NCI-H187 treated with DMSO at 0.1 percent for 48 hours (cell line): ENCODE results near the gene TDRD5.
"Not testable (repeated sequence)": the region's sequence is repeated elsewhere in the genome, so short reads cannot be mapped to it uniquely, and the experiment has no call there.

Experiments used
- DNase-seq: peaks from one replicate; lab custom pipeline; 2025; lab: John Stamatoyannopoulos, UW

The TDRD5 gene

GRCh38 chr1:179601093-179601492 lies 9.5 kb downstream of the TDRD5 start:
- DNase-seq = no peak

GRCh38 chr1:179612361-179612760 lies 20.7 kb downstream of the TDRD5 start:
- no peak for DNase-seq

- no peak for DNase-seq
Measured at GRCh38 chr1:179630719-179631118, 39.1 kb downstream of the TDRD5 start.

- no peak for DNase-seq
Measured at GRCh38 chr1:179632868-179633267, 41.2 kb downstream of the TDRD5 start.

- DNase-seq = no peak
Measured at GRCh38 chr1:179637211-179637860, 45.7 kb downstream of the TDRD5 start.

- no peak for DNase-seq
Measured at GRCh38 chr1:179661018-179661417, 69.4 kb downstream of the TDRD5 start.

GRCh38 chr1:179663810-179664209 lies 72.2 kb downstream of the TDRD5 start:
- no peak for DNase-seq

- no peak for DNase-seq
Measured at GRCh38 chr1:179677882-179678281, 86.2 kb downstream of the TDRD5 start.

GRCh38 chr1:179694530-179694929 lies 102.9 kb downstream of the TDRD5 start:
- DNase-seq = not testable (repeated sequence)

- DNase-seq = no peak
Measured at GRCh38 chr1:179702946-179703539, 111.4 kb downstream of the TDRD5 start.

- peak; percentile 57 for DNase-seq
Measured at GRCh38 chr1:179706339-179706941, 114.8 kb downstream of the TDRD5 start.

GRCh38 chr1:179707406-179707805 lies 115.8 kb downstream of the TDRD5 start:
- no peak for DNase-seq

GRCh38 chr1:179708434-179709195 lies 117.0 kb downstream of the TDRD5 start:
- no peak for DNase-seq

GRCh38 chr1:179709841-179710329 lies 118.3 kb downstream of the TDRD5 start:
- no peak for DNase-seq

GRCh38 chr1:179714159-179714558 lies 122.5 kb downstream of the TDRD5 start:
- DNase-seq = no peak

- no peak for DNase-seq
Measured at GRCh38 chr1:179714623-179715022, 123.0 kb downstream of the TDRD5 start.

GRCh38 chr1:179719272-179719671 lies 127.6 kb downstream of the TDRD5 start:
- no peak for DNase-seq

- no peak for DNase-seq
Measured at GRCh38 chr1:179728271-179728670, 136.6 kb downstream of the TDRD5 start.

- DNase-seq = no peak
Measured at GRCh38 chr1:179729881-179730280, 138.2 kb downstream of the TDRD5 start.

GRCh38 chr1:179731643-179732042 lies 140.0 kb downstream of the TDRD5 start:
- DNase-seq = no peak
